ENCODE data around the gene ARHGEF7.
"Not testable (repeated sequence)": the region's sequence is repeated elsewhere in the genome, so short reads cannot be mapped to it uniquely, and the experiment has no call there.

Gene ARHGEF7

DNA sequence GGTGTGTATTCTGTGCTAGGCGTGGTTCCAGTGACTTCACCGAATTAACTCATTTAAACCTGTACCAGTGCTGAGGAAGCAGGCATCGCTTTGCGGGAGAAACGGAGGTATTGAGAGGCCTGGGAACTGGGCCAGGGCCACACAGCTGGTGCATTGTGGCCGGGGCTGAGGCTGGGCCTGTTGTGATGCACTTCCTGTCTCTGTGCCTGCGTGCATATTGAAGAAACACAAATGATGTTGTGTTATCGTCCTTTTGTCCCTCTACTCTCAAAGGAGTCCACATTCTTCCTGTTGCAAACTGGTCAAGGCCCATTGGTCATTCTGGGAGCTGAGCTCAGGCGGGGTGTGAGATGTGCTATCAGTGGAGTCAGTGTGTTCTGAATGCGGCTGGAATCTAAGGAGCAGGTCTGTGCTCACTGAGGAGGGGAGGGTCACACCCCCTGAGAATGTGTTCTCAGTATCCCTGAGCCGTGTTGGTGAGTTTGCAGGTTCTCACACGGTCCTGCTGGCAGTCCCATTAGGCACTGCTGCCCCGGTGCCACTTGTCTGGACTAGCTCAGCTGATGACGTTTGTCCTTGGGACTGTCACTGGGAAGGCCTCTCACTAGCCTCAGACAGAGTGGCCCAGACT lies 62.1 kb downstream of the ARHGEF7 start:
- Histone ChIP-seq H3K4me1 (ENCODE audit: control insufficient read depth, insufficient read depth, low read length) (no peaks in the 10 kb centered on the region), H3K4me3 (ENCODE audit: low read depth, low read length) (no peak overlapping the region), H3K36me3 (ENCODE audit: control insufficient read depth, insufficient read depth, low read length) (no peaks in the 10 kb centered on the region), H3K27me3 (ENCODE audit: control insufficient read depth, insufficient read depth, low read length) (no peaks in the 10 kb centered on the region), H3K9ac (ENCODE audit: low read depth, low read length) (no peak overlapping the region), H3K9me3 (ENCODE audit: control insufficient read depth, insufficient read depth, low read length) (no peaks in the 10 kb centered on the region)

DNA sequence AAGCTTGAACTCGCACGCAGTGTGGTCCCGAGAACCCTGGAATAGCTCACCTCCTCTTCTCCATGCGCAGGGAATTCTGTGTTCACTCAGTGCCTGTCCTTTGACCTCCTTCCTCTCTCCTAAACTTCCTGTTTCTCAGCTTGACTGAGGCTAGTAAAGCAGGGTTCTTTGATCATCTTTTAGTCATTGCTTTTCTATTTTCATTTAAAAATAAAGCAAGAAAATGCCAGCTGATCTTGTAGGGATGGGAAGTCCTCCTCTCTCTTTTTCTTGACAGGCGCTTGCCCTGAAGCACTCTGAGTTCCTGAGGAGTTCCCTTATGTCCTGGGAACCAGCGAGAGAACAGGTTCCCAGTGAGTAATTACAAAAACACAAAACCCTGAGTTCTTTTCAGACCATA lies 62.8 kb downstream of the ARHGEF7 start:
- no peaks in the 10 kb centered on the region for H3K4me1 ChIP-seq (ENCODE audit: control insufficient read depth, insufficient read depth, low read length)
- H3K36me3 ChIP-seq (ENCODE audit: control insufficient read depth, insufficient read depth, low read length): no peaks in the 10 kb centered on the region
- no peaks in the 10 kb centered on the region for H3K27me3 ChIP-seq (ENCODE audit: control insufficient read depth, insufficient read depth, low read length)
- H3K4me3 ChIP-seq (ENCODE audit: low read depth, low read length): no peak overlapping the region
- no peak overlapping the region for H3K9ac ChIP-seq (ENCODE audit: low read depth, low read length)
- H3K9me3 ChIP-seq (ENCODE audit: control insufficient read depth, insufficient read depth, low read length): no peaks in the 10 kb centered on the region

DNA sequence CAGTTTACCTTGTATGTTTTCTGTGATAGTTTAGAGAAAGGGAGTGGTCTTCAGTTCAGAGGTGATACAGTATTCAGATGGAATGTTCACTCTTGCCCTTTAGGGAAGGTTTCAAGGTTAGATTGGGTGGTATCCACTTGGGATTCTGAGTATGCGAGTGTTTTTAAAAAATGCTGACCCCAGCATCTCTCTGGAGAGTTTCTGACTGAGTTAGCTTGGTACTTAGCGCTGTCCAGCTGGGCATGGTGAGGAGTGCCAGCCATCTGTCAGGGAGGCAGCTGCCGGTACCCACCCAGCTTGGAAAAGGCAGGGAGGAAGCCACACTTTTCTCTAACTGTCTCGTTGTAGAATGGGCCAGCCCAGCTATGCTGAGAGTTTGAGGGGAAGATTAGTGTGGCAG lies 63.3 kb downstream of the ARHGEF7 start:
- H3K4me3 ChIP-seq (ENCODE audit: low read depth, low read length): no peak overlapping the region
- no peaks in the 10 kb centered on the region for H3K4me1 ChIP-seq (ENCODE audit: control insufficient read depth, insufficient read depth, low read length)
- H3K9me3 ChIP-seq (ENCODE audit: control insufficient read depth, insufficient read depth, low read length): no peaks in the 10 kb centered on the region
- no peaks in the 10 kb centered on the region for H3K27me3 ChIP-seq (ENCODE audit: control insufficient read depth, insufficient read depth, low read length)
- no peak overlapping the region for H3K9ac ChIP-seq (ENCODE audit: low read depth, low read length)
- no peaks in the 10 kb centered on the region for H3K36me3 ChIP-seq (ENCODE audit: control insufficient read depth, insufficient read depth, low read length)

DNA sequence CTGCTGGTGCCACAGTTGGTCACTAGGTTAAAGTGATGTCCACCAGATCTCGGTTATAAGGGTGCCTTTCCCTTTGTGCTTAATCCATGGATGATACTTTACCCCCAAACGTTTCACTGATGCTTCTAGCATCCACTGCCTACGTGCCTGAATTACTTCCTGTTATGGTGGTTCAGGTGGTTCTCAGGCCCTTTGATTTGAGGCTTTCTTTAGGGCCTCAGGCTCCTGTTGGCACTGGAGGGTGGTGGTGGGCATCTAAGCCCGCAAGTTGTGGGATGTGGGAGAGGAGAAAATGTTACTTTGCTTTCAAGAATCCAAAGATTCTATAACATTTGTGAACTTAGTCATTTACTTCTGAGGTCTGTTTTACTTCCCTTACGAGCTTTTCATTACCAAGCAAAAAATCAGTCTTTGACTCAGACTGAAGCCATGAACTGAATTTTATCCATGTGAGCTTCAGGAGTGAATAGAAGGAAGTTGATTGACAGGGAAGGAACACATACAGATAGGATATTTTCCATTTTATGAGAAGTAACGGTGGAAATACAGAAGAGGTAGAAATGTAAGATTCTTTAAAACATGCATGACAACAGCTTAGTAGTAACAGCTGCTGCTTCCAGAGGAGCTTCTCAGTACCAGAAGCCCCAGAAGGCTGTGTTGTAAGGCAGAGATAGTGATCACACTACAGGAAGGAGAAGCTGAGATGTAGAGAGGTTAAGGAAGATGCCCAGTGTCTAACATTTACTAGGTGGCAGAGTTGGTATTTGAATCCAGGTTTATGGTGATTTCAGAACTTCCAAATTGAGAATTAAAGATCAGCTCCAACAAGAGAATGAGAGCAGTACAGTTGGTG lies 65.0 kb downstream of the ARHGEF7 start:
- no peaks in the 10 kb centered on the region for H3K36me3 ChIP-seq (ENCODE audit: control insufficient read depth, insufficient read depth, low read length)
- H3K4me3 ChIP-seq (ENCODE audit: low read depth, low read length): no peak overlapping the region
- H3K4me1 ChIP-seq (ENCODE audit: control insufficient read depth, insufficient read depth, low read length): no peaks in the 10 kb centered on the region
- H3K9ac ChIP-seq (ENCODE audit: low read depth, low read length): no peak overlapping the region
- no peaks in the 10 kb centered on the region for H3K9me3 ChIP-seq (ENCODE audit: control insufficient read depth, insufficient read depth, low read length)
- no peaks in the 10 kb centered on the region for H3K27me3 ChIP-seq (ENCODE audit: control insufficient read depth, insufficient read depth, low read length)

DNA sequence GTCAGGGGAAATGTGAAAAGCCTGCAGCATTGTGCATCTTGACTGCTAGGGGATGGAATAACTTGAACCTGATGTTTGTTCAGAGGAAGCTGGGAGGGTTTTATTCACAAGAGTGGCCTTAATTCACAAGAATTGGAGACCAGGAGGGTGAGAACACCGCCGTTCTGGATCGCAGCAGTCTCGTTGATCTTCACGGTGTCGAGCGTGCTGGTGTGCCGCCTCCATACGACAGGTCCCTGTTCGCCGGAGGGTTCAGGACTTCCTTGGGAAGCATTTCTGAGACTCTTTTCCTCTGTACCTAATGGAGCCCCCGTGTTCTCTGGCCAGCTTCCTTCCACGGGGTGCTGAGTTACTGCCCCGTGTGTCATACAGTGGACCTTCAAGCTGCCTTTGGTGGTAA lies 66.9 kb downstream of the ARHGEF7 start:
- Histone ChIP-seq H3K36me3 (ENCODE audit: control insufficient read depth, insufficient read depth, low read length) (no peaks in the 10 kb centered on the region), H3K4me3 (ENCODE audit: low read depth, low read length) (no peak overlapping the region), H3K27me3 (ENCODE audit: control insufficient read depth, insufficient read depth, low read length) (no peaks in the 10 kb centered on the region), H3K9ac (ENCODE audit: low read depth, low read length) (no peak overlapping the region), H3K4me1 (ENCODE audit: control insufficient read depth, insufficient read depth, low read length) (peaks cover 6% of the 10 kb centered on the region), H3K9me3 (ENCODE audit: control insufficient read depth, insufficient read depth, low read length) (no peaks in the 10 kb centered on the region)

DNA sequence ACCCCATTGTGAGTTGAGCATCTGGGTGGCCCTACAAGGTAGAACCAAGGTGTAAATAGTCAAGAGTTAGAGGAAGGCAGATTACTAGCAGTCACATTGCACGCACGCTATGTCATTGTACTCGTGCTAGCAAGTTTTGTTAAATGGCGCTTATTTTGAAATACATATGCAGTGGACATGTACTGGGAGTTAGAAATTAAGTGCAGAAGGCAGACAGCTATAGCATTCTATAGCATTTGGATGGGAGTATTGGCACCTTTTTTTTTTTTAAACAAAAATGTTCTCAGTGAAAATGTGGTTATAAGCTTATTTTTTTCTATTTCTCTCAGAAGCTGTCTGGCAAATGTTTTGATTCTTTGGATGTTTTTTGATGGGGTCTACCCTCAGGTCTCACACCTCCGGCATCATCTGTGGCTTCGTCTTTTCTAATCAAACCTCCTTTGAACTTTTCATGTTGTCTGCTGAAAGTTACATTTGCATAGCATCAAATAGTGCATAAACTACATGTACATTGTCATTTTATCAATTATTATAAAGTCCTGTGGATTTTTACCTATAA lies 68.1 kb downstream of the ARHGEF7 start:
- H3K36me3 ChIP-seq (ENCODE audit: control insufficient read depth, insufficient read depth, low read length): no peaks in the 10 kb centered on the region
- H3K9ac ChIP-seq (ENCODE audit: low read depth, low read length): no peak overlapping the region
- no peak overlapping the region for H3K4me3 ChIP-seq (ENCODE audit: low read depth, low read length)
- no peaks in the 10 kb centered on the region for H3K9me3 ChIP-seq (ENCODE audit: control insufficient read depth, insufficient read depth, low read length)
- peaks cover 6% of the 10 kb centered on the region for H3K4me1 ChIP-seq (ENCODE audit: control insufficient read depth, insufficient read depth, low read length)
- H3K27me3 ChIP-seq (ENCODE audit: control insufficient read depth, insufficient read depth, low read length): no peaks in the 10 kb centered on the region

DNA sequence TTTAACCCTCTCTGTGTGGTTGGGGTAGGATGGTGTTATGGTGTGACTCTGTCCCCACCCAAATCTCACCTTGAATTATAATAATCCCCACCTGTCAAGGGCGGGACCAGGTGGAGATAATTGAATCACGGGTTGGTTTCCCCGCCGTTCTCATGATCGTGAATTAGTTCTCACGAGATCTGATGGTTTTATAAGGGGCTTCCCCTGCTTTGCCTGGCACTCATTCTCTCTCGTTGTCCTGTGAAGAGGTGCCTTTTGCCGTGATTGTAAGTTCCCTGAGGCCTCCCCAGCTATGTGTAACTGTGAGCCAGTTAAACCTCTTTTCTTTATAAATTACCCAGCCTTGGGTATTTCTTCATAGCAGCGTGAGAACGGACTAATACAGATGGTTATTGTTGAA lies 68.8 kb downstream of the ARHGEF7 start:
- H3K9me3 ChIP-seq (ENCODE audit: control insufficient read depth, insufficient read depth, low read length): no peaks in the 10 kb centered on the region
- H3K4me1 ChIP-seq (ENCODE audit: control insufficient read depth, insufficient read depth, low read length): peaks cover 6% of the 10 kb centered on the region
- no peak overlapping the region for H3K9ac ChIP-seq (ENCODE audit: low read depth, low read length)
- no peaks in the 10 kb centered on the region for H3K36me3 ChIP-seq (ENCODE audit: control insufficient read depth, insufficient read depth, low read length)
- no peaks in the 10 kb centered on the region for H3K27me3 ChIP-seq (ENCODE audit: control insufficient read depth, insufficient read depth, low read length)
- H3K4me3 ChIP-seq (ENCODE audit: low read depth, low read length): no peak overlapping the region

DNA sequence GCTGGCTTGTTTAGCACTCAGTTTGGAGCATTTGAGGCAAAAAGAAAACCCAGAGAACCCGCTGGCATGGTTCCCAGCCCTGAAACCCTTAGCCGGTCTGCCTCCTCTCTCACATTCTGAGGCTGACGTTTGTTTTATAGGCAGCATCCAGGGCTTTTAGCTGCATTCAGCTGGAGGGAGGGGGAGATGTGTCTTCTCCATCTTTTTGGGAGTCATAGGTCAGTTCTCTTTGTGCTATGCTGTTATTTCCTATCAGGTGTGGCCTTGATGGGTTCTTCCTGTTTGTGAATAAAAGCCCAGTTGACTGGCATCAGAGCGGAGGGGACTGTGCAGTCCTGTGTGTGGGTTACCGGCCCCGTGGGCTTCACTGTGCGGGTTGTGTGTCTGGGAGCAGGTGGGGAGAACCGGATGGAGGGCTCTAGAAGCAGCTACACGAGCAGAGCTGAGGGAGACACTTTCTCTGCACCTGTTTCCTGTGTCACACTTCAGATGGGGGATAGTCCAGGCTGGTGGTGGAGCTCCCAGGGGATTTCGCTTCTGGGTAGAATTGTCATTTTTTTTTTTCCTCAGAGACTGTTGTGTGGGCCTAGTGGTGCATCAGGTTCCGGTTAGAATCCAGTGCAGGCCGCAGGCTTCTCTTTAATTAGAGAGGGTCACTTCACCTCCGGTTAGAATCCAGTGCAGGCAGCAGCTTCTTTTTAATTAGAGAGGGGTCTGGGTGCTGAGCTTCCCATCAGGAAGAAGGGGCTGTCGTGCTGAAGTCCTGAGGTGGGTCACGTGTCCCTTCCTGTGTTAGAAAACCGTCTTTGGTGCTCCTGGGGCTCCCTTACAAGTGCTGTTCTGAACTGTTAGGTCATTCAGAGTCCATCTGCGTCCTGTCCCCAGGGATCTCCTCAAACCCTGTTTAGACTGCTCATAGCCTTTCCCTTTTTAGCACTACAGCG lies 69.6 kb downstream of the ARHGEF7 start:
- Histone ChIP-seq H3K4me1 (ENCODE audit: control insufficient read depth, insufficient read depth, low read length) (peaks cover 6% of the 10 kb centered on the region), H3K9me3 (ENCODE audit: control insufficient read depth, insufficient read depth, low read length) (no peaks in the 10 kb centered on the region), H3K9ac (ENCODE audit: low read depth, low read length) (no peak overlapping the region), H3K4me3 (ENCODE audit: low read depth, low read length) (no peak overlapping the region), H3K27me3 (ENCODE audit: control insufficient read depth, insufficient read depth, low read length) (no peaks in the 10 kb centered on the region), H3K36me3 (ENCODE audit: control insufficient read depth, insufficient read depth, low read length) (no peaks in the 10 kb centered on the region)

DNA sequence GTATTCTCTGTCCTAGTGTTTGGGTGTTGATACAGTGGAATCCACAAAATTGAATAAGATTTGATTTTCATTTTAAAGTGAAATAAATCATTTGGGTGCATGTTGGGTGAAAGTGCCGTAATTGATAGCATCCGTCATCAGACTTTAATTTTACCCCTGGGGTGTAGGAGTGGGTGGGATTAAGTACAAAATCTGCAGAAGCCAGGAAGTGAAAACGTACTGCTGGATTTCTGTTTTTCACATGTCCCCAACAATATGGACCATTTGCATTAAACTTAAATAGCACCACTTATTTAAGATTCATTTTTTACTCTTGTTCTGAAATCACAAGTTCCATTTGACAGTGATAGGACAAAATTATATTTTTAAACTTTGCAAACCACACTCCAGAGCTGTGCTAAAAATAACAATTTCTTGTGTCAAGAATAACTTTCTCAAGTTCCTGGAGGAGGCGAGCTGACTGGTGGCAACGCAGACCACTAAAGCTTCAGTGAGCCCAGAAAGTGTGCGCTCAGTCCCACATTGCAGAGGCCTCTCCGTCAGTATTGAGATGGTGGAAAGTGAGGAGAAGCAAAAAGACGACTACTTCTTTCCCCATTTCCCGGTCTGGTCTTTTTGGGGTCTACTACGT lies 71.3 kb downstream of the ARHGEF7 start:
- H3K4me1 ChIP-seq (ENCODE audit: control insufficient read depth, insufficient read depth, low read length): peaks cover 6% of the 10 kb centered on the region
- H3K9me3 ChIP-seq (ENCODE audit: control insufficient read depth, insufficient read depth, low read length): no peaks in the 10 kb centered on the region
- H3K36me3 ChIP-seq (ENCODE audit: control insufficient read depth, insufficient read depth, low read length): no peaks in the 10 kb centered on the region
- no peak overlapping the region for H3K9ac ChIP-seq (ENCODE audit: low read depth, low read length)
- no peak overlapping the region for H3K4me3 ChIP-seq (ENCODE audit: low read depth, low read length)
- H3K27me3 ChIP-seq (ENCODE audit: control insufficient read depth, insufficient read depth, low read length): no peaks in the 10 kb centered on the region

DNA sequence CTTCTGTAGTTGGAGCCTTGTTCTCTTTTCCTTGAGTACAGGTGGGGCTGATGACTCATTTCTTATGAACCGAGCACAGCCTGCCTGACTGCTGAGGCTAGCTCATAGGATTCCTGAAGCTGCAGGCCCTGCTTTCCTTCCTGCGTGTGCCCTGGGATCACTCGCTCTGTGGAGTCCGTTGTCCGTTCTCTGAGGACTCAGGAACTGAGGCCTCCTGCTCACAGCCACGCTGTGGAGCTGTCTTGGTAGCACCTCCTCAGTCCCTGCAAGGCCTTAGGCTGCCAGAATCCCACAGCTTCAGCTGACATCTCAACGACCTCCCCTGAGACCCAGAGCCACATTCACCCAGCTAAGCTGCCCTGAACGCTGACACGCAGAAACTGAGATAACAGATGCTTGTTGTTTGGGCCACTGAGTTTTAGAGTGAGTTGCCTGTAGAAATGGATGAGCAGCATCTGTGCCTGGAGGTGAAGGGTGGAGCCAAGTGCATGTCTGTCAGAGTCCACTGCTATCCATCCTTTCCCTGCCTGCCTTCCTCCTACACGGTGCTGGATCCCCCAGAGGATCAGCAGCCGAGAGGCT lies 72.9 kb downstream of the ARHGEF7 start:
- Histone ChIP-seq H3K4me3 (ENCODE audit: low read depth, low read length) (no peak overlapping the region), H3K4me1 (ENCODE audit: control insufficient read depth, insufficient read depth, low read length) (peaks cover 6% of the 10 kb centered on the region), H3K27me3 (ENCODE audit: control insufficient read depth, insufficient read depth, low read length) (no peaks in the 10 kb centered on the region), H3K9ac (ENCODE audit: low read depth, low read length) (no peak overlapping the region), H3K36me3 (ENCODE audit: control insufficient read depth, insufficient read depth, low read length) (no peaks in the 10 kb centered on the region), H3K9me3 (ENCODE audit: control insufficient read depth, insufficient read depth, low read length) (no peaks in the 10 kb centered on the region)

DNA sequence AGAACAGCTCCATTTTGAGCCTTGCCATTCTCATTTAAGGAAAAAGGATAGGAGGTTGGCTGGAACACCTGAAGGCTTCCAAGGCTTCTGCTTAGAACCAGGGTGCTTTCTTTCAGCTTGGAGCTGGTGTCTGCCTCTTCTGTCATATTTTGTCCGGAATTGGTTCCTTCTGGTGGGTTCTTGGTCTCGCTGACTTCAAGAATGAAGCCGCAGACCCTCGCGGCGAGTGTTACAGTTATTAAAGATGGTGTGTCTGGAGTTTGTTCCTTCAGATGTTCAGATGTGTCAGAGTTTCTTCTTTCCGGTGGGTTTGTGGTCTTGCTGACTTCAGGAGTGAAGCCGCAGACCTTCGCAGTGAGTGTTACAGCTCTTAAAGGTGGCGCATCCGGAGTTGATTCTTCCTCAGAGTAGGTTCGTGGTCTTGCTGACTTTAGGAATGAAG lies 74.0 kb downstream of the ARHGEF7 start:
- not testable (repeated sequence) for H3K27me3 ChIP-seq (ENCODE audit: control insufficient read depth, insufficient read depth, low read length); H3K36me3 ChIP-seq (ENCODE audit: control insufficient read depth, insufficient read depth, low read length); H3K4me3 ChIP-seq (ENCODE audit: low read depth, low read length); H3K9me3 ChIP-seq (ENCODE audit: control insufficient read depth, insufficient read depth, low read length); H3K4me1 ChIP-seq (ENCODE audit: control insufficient read depth, insufficient read depth, low read length); H3K9ac ChIP-seq (ENCODE audit: low read depth, low read length)
